NT2/D1 (cell line): ENCODE results near the gene SLC9A9.

ENCODE experiments used
- YY1 ChIP-seq: IDR thresholded peaks from 2 replicates; pipeline ENCODE4 v1.6.1; 2011; ENCODE audit not compliant: insufficient read length, insufficient read depth
- ZNF274 ChIP-seq: IDR thresholded peaks from 2 replicates; pipeline ENCODE4 v1.6.1; 2011; ENCODE audit warnings: mild to moderate bottlenecking, low read depth, low read length

DNA sequence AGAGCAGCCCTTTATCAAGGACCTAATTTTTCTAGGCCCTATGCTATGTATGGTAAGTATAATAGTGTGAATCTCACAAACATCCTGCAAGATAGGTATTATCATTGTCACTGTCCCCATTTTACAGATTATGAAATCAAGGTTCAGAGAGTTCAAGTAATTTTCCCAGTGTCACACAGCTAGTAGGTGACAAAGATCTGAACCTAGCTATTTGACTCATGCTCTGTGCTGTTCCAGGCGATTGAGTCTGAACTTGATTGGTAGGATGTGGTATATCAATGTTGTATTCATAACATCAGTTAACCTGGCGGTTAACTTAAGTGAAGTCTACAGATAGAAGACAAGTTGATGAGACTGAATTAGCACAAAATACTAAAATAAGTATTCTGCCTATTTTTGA is 498.8 kb downstream of the SLC9A9 start:
- TF ChIP-seq ZNF274 (no peak), YY1 (no peak)
